HG02588 (cell line): Measurements from ENCODE around the gene CD200R1.

Experiments
- ATAC-seq: cut with Tn5 transposase; IDR thresholded peaks from one replicate; pipeline ENCODE4 v1.9.1; 2021; ENCODE audit warnings: mild to moderate bottlenecking, moderate library complexity; ENCODE audit not compliant: unreplicated experiment

Gene CD200R1, protein sequence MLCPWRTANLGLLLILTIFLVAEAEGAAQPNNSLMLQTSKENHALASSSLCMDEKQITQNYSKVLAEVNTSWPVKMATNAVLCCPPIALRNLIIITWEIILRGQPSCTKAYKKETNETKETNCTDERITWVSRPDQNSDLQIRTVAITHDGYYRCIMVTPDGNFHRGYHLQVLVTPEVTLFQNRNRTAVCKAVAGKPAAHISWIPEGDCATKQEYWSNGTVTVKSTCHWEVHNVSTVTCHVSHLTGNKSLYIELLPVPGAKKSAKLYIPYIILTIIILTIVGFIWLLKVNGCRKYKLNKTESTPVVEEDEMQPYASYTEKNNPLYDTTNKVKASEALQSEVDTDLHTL

DNA sequence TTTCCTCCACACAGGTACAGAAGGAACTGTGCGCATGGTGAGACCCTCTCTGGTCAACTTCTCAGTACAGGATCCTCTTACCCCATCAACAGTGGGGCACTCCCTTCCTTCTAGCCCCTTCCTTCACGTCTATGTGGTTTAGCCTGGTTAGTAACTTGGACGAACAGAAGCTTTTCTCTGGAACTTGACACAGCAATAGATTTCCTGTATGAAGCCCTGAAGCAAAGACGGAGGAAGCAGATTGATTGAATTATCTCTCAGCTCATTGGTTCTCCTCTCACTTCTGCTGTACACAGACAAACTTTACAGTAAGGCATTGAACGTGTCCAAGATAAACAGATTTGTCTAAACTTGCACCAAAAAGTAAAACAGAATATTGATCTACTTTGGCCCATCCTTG is at the start of gene CD200R1:
Gene CD200R1 (minus strand): TSS at position 210 of the 400 bp plus-strand sequence. CDS start 246 bp downstream, outside the sequence.
- no peak for ATAC-seq

DNA sequence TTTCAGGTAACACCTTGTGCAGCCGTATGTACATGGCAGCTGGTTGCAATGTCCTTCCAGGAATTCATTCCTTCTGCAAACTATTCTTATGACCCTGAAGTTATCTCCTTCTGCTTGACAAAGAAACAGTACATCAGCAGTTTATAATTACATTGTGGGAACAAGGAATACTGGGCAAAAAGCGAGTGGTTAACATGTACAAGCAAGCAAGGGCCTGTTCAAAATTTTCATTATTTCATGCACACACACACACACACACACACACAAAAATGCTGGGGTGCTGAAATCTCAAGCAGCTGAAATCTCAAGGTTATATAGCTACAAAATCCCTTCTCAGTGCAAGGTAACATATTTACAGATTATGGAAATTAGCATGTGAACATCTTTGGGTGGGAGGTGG is 46.6 kb upstream of the CD200R1 start:
- no peak for ATAC-seq

DNA sequence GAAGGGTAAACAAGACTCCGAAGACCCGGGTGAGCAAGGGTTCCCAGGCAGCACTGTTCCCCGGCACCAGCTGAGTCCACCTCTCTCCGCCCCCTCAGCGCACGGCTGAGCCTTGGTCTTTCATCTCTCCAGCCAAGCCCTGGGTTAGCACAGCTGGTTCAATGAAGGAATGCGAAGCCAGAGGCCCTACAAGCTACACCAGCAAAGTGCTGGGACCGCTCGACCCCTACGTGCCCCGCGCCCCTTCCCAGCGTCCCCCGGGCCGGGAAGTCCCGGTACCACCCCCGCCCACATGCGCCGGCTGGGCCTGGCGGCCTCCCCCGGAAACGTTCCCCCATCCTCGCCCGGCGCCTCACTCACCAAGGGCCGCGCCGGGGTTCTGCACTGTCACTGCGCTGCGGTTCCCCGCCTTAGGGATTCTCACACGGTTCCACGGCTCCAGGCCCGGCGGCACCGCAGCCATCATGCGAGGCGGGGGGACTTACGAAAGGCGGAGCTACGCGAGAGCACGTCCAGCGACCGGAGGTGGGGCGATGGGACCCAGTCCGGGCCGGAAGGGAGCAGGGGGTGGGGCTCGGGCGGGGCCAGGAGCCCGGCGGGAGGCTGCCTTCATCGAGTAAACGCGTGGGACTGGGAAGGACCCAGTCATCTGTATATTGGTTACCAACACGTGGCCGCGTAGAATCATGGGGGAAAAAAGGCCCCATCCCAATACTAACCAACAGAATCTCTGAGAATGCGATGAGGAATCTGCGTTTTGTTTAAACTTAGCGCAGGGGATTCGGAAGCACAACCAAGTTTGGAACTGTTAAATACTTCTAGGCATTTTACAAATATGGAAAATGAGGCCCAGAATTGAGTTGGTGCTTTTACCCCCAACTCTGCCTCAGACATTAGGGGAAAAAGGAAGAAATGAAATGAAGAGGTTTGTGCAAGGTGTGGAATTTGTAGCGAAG is 44.6 kb upstream of the CD200R1 start:
- ATAC-seq, result peak; percentile 95

DNA sequence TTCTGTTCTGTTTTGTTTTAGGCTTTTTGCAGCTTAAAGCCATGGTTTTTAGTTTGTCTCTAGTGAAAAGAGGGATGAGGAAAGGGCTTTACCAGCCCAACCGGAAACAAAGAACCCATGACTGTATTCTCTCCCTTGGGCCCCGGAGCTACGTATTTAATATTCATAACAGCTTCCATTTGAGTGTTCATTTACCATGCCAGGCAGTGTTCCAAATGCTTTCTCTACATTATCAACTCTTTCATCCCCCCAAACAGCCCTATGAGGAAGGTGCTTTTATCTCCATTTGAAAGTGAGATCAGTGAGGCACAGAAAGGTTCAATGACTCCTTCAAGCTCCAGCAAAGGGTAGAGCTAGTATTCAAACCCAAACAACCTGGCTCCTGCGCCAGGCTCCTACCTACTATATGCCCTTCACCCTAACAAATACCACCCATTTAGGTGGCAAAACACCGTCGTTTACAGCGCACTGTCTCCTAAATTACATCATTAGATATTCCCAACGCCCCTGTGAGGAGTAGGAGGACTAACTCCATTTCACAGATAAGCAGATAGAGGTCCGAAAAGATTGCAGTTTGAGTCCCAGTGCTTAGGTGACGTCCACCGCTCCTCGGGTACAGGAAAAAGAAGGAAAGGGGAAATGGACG is 43.8 kb upstream of the CD200R1 start:
- ATAC-seq, result no peak

DNA sequence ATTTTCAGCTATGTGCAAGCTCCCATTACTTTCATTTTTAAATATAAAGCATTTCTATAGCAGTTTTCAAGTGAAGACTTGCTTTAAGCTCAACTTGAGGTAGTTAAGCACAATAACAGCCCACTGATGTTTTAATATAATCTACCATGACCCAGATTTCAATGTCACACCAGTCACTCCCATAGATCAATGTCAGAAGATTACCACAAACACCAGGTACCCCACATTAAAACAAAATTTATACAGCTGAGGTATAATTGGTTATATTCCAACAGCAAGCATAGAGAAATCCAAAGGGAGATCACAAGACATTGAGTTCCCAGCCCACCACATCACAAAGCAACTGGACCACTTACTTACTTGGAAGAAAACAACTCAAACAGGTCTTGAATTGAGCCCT is 38.7 kb upstream of the CD200R1 start:
- no peak for ATAC-seq

DNA sequence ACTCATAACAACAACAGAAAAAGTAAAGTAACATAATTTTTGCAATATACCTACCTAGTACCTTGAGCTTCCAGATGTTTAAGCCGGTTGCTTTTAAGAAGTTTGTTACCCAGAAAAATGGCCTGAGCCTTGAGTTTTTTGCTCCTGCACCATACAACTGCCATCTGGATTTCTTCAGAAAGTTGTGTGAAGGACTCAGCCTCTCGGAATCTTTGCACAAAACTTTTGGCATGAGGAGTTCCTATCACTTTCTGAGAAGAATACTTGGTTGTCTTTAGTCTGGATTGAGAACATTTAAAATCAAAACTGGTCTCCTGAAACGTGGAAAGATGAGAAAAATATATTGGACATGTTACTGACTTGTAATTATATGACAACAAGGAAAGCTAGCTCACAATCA is 33.2 kb upstream of the CD200R1 start:
- no peak for ATAC-seq

DNA sequence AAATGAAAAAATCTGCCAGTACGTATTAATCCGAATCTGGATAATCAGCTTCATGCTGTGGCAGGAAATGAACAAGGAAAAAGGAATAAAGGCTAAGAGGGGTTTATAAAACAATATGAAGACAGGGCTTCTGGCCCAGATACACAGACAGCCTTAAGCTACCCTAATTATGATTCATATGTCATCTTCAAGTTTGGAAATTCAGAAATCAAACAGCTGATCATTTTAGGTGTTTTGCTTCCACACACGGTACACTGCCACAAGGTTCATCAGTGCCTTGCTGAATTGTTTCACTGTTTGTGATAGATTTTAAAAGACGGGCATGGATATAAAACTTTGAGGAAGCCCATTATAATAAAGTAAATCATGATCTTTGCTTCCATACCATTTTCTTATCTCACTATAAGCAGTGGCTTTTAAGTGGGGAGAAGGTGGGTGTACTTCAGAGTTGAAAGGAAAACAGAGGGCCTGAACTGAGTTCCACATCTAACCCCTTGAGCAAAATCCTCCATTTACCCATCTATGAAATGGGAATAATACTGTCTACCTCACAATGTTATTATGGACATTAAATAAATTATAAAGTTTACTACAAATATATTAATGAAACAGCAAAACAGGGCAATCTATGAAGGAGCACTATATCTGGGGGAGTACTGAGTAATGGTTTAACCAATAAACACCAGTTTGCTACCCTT is 31.6 kb upstream of the CD200R1 start:
- no peak for ATAC-seq

DNA sequence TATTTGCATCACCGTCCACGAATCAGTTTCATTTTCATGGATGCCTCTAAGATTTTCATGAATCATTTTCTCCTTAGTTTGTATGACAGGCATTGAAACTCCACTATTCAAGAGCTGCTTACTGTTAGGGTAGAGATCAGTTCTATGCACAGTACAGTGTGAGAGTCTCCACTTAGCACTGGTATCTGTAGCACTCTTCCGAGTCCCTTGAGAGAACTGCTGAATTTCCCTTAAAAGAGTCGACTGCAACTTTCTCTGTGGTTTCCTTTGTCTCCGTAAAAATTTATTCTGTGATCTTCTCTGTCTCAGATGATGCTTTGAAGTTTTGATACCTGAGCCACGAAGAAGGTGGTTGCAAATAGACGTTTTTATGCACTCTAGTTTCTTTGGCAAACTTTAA is 30.7 kb upstream of the CD200R1 start:
- no peak for ATAC-seq

- no peak for ATAC-seq
Measured at GRCh38 chr3:113002679-113003078, 27.8 kb upstream of the CD200R1 start.

DNA sequence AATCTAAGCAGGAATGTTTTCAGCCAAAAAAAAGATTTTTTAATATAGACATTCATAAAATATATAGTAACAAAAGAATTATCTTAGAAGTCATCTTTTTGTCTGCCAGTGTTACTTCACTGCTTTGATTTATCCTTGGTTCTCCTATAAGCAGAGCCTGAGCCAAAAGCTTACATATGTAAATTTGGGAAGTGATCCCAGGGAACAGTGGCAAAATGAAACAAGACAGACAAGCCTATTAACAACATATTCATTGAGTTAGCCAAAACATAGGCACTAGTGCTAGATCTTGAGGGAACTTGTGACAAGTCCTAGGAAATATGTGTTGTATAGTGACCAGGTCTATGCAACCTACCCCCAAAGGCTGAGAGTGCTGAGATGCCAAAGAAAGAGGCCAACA is 27.1 kb upstream of the CD200R1 start:
- ATAC-seq, result no peak

- ATAC-seq, result no peak
Measured at GRCh38 chr3:113000691-113001090, 25.8 kb upstream of the CD200R1 start.

GRCh38 chr3:112995800-112996199 is 20.9 kb upstream of the CD200R1 start:
- no peak for ATAC-seq

- ATAC-seq, result peak; percentile 94
Measured at GRCh38 chr3:112990672-112991602, 16.0 kb upstream of the CD200R1 start, which contains the start of gene GTPBP8. Gene GTPBP8, plus strand, starts transcription at chr3:112990984. Its CDS starts 16 bp downstream, at chr3:112991000.

GRCh38 chr3:112987710-112988334 is 12.9 kb upstream of the CD200R1 start:
- ATAC-seq, result no peak

GRCh38 chr3:112984485-112984884 is 9.6 kb upstream of the CD200R1 start:
- ATAC-seq, result no peak

- no peak for ATAC-seq
Measured at GRCh38 chr3:112982710-112983109, 7.8 kb upstream of the CD200R1 start.

DNA sequence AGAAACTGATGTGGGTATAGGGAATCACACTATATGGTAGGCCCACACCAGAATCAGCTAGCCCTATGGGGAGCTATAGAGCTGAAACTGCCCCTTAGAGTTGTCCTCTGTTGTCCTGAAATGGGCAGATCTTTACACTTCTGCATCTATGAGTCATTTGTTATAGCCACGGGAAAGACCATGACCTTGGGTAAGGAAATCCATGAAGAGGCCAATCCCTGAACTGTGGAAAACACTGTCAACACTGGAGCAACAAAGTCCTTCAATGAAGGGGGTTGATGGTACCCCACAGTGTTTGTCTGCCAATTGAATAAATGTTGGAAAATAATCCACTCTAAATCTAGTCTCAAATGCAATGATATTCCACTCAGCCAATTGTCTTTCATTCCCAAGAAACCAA is 5.2 kb upstream of the CD200R1 start:
- no peak for ATAC-seq

GRCh38 chr3:112979244-112979832 is 4.4 kb upstream of the CD200R1 start:
- ATAC-seq, result no peak

- no peak for ATAC-seq
Measured at GRCh38 chr3:112976953-112977352, 2.0 kb upstream of the CD200R1 start.
